ENCODE measurements around the gene GUCD1.

- no peak for TF ChIP-seq POLR2AphosphoS5 (IDR thresholded peaks at IDR 0.05; ENCODE audit: low read depth, low read length)
- no peak for TF ChIP-seq TAF1 (IDR thresholded peaks at IDR 0.05; ENCODE audit: low read depth, low read length)
- no peak for TF ChIP-seq POLR2A (IDR thresholded peaks at IDR 0.05; ENCODE audit: low read depth, low read length)
- TF ChIP-seq PAX5 (IDR thresholded peaks at IDR 0.05; ENCODE audit: insufficient read depth, low read length, severe bottlenecking), result no peak
Measured at GRCh38 chr22:24559471-24559870, 4.5 kb upstream of the GUCD1 start.

Measured in GM12891 (cell line).